ENCODE measurements around the gene MTUS2.

- TF ChIP-seq CTCF (IDR thresholded peaks at IDR 0.05; ENCODE audit: insufficient read depth, low read length, poor library complexity, severe bottlenecking) (no peak), EZH2phosphoT487 (conservative IDR thresholded peaks at IDR 0.05; ENCODE audit: low read length) (no peak)
Measured at GRCh38 chr13:28922341-28922740, 102.2 kb downstream of the MTUS2 start.

Data from SU-DHL-6 (cell line).